OCI-LY1 (cell line): Measurements from ENCODE around the gene SEMA3A.
"Not testable (repeated sequence)": the region's sequence is repeated elsewhere in the genome, so short reads cannot be mapped to it uniquely, and the experiment has no call there.

ENCODE experiments used
- H2AFZ ChIP-seq: fragments of 200-600 bp; sonication (generic), shearing (Covaris generic); 2 replicates; pipeline ENCODE4 v1.6.0; 2014; ENCODE audit warnings: antibody characterized with exemption, mild to moderate bottlenecking, low read length
- H3F3A ChIP-seq: fragments of 200-600 bp; sonication (generic), shearing (Covaris generic); 2 replicates; pipeline ENCODE4 v1.6.0; 2014; ENCODE audit warnings: mild to moderate bottlenecking, antibody characterized with exemption, low read length, moderate library complexity; ENCODE audit not compliant: insufficient read depth
- H3K27ac ChIP-seq: fragments of 200-600 bp; sonication (generic); 2 replicates; pipeline ENCODE4 v1.5.1; 2014; ENCODE audit warnings: low read length, mixed run types, mild to moderate bottlenecking, low read depth; ENCODE audit not compliant: poor library complexity, severe bottlenecking
- H3K27me3 ChIP-seq: fragments of 200-600 bp; sonication (generic); 2 replicates; pipeline ENCODE4 v1.6.0; 2014; ENCODE audit warnings: antibody characterized with exemption, mild to moderate bottlenecking, low read length, moderate library complexity; ENCODE audit not compliant: insufficient read depth
- H3K36me3 ChIP-seq: fragments of 200-600 bp; sonication (generic); 2 replicates; pipeline ENCODE4 v1.6.1; 2014; ENCODE audit warnings: mild to moderate bottlenecking, antibody characterized with exemption, low read length, moderate library complexity, mixed read lengths; ENCODE audit not compliant: insufficient read depth
- H3K4me1 ChIP-seq: fragments of 200-600 bp; sonication (generic); 2 replicates; pipeline ENCODE4 v1.5.1; 2014; ENCODE audit warnings: mild to moderate bottlenecking, low read length, moderate library complexity; ENCODE audit not compliant: insufficient read depth, severe bottlenecking
- H3K4me2 ChIP-seq: fragments of 200-600 bp; sonication (generic), shearing (Covaris generic); 2 replicates; pipeline ENCODE4 v1.6.1; 2014; ENCODE audit warnings: low read length
- H3K4me3 ChIP-seq: fragments of 200-600 bp; sonication (generic); 2 replicates; pipeline ENCODE4 v1.5.1; 2014; ENCODE audit warnings: low read length, low read depth, mild to moderate bottlenecking, mixed read lengths; ENCODE audit not compliant: poor library complexity, severe bottlenecking
- H3K79me2 ChIP-seq: fragments of 200-600 bp; shearing (Covaris generic); 2 replicates; pipeline ENCODE4 v1.6.1; 2016; ENCODE audit warnings: mixed run types, low read length, mixed read lengths; ENCODE audit not compliant: insufficient read depth
- H3K9ac ChIP-seq: fragments of 200-600 bp; sonication (generic), shearing (Covaris generic); 2 replicates; pipeline ENCODE4 v1.6.1; 2014; ENCODE audit warnings: mild to moderate bottlenecking, low read length, mixed read lengths
- H3K9me2 ChIP-seq: fragments of 200-600 bp; sonication (generic), shearing (Covaris generic); 2 replicates; pipeline ENCODE4 v1.6.1; 2014; ENCODE audit warnings: low read depth, mild to moderate bottlenecking, low read length, mixed read lengths
- H3K9me3 ChIP-seq: fragments of 200-600 bp; shearing (Covaris generic); 2 replicates; pipeline ENCODE4 v1.6.1; 2014; ENCODE audit warnings: low read length, mixed read lengths
- H4K20me1 ChIP-seq: fragments of 200-600 bp; sonication (generic), shearing (Covaris generic); 2 replicates; pipeline ENCODE4 v1.6.0; 2016; ENCODE audit warnings: mild to moderate bottlenecking, low read length; ENCODE audit not compliant: insufficient read depth
- CTCF ChIP-seq: fragments of 200-600 bp; sonication (generic), shearing (Covaris generic); IDR thresholded peaks from 2 replicates; pipeline ENCODE4 v1.5.1; 2017; ENCODE audit warnings: mild to moderate bottlenecking, antibody characterized with exemption, low read length, moderate library complexity, mixed read lengths
- EZH2 ChIP-seq: fragments of 200-600 bp; sonication (generic), shearing (Covaris generic); IDR thresholded peaks from 2 replicates; pipeline ENCODE4 v1.8.0; 2017; ENCODE audit warnings: borderline replicate concordance, mixed run types, mild to moderate bottlenecking, antibody characterized with exemption, low read length, moderate library complexity, mixed read lengths

The SEMA3A gene

GRCh38 chr7:84157171-84157570 lies 37.4 kb downstream of the SEMA3A start:
- Histone ChIP-seq H3K27ac (no peak overlapping the region), H3F3A (no peaks in the 10 kb centered on the region), H3K27me3 (no peaks in the 10 kb centered on the region), H3K4me1 (no peaks in the 10 kb centered on the region), H3K9me3 (no peaks in the 10 kb centered on the region), H3K4me2 (no peak overlapping the region), H3K9ac (no peak overlapping the region), H3K36me3 (no peaks in the 10 kb centered on the region), H4K20me1 (no peaks in the 10 kb centered on the region), H3K4me3 (no peak overlapping the region), H2AFZ (no peak overlapping the region), H3K79me2 (no peaks in the 10 kb centered on the region), H3K9me2 (no peaks in the 10 kb centered on the region)
- TF ChIP-seq CTCF (no peak), EZH2 (no peak)

- Histone ChIP-seq H2AFZ (no peak overlapping the region), H4K20me1 (no peaks in the 10 kb centered on the region), H3K9me3 (no peaks in the 10 kb centered on the region), H3K9me2 (no peaks in the 10 kb centered on the region), H3K4me1 (no peaks in the 10 kb centered on the region), H3K27ac (no peak overlapping the region), H3K36me3 (no peaks in the 10 kb centered on the region), H3K4me3 (no peak overlapping the region), H3K79me2 (no peaks in the 10 kb centered on the region), H3K4me2 (no peak overlapping the region), H3F3A (no peaks in the 10 kb centered on the region), H3K27me3 (no peaks in the 10 kb centered on the region), H3K9ac (no peak overlapping the region)
- no peak for TF ChIP-seq EZH2
Observed at GRCh38 chr7:84154991-84155781, 39.4 kb downstream of the SEMA3A start.

GRCh38 chr7:84152995-84153394 lies 41.6 kb downstream of the SEMA3A start:
- Histone ChIP-seq H3K27ac (no peak overlapping the region), H3K9me2 (no peaks in the 10 kb centered on the region), H3K4me1 (no peaks in the 10 kb centered on the region), H3K36me3 (no peaks in the 10 kb centered on the region), H3F3A (no peaks in the 10 kb centered on the region), H2AFZ (no peak overlapping the region), H3K79me2 (no peaks in the 10 kb centered on the region), H3K9ac (no peak overlapping the region), H3K27me3 (no peaks in the 10 kb centered on the region), H3K4me2 (no peak overlapping the region), H4K20me1 (no peaks in the 10 kb centered on the region), H3K9me3 (no peaks in the 10 kb centered on the region), H3K4me3 (no peak overlapping the region)
- TF ChIP-seq EZH2 (no peak), CTCF (no peak)

GRCh38 chr7:84150370-84150769 lies 44.2 kb downstream of the SEMA3A start:
- not testable (repeated sequence) for H3K9me2 ChIP-seq, H3K9me3 ChIP-seq, H3K27me3 ChIP-seq, H2AFZ ChIP-seq, H4K20me1 ChIP-seq, H3F3A ChIP-seq, H3K4me2 ChIP-seq, H3K27ac ChIP-seq, H3K36me3 ChIP-seq, H3K79me2 ChIP-seq, H3K4me3 ChIP-seq, H3K9ac ChIP-seq
- H3K4me1 ChIP-seq, result peaks cover 14% of the 10 kb centered on the region
